C4-2B (cell line): Measurements from ENCODE around the gene HOXC11.

ENCODE experiments used
- ZFX ChIP-seq: fragments of 450-650 bp; IDR thresholded peaks from 2 replicates; pipeline ENCODE4 v1.6.1; 2017
- TF ChIP-seq, protein P1 (sequence below): fragments of 450-650 bp; conservative IDR thresholded peaks from 2 replicates; pipeline ENCODE4 v1.5.1; 2017; ENCODE audit warnings: mild to moderate bottlenecking

DNA sequence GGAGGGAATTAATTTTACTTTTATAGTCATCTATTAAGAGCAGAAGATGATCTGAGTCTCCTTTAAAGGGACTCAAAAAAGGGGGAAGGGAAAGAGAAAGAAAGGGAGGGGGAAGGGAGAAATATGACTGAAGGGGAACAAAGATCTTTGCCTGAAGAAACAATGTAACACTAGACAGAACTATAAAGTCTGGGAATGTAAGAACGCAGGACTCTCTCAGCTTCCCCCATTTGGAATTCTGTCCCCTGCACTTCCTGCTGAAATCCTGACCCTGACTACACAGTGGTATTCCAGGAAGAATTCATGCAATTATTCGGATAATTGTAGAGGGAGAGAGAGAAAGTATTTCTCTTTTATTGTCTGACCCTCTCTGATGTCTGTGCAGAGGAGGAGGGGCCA, 8.6 kb upstream of the HOXC11 start:
- TF ChIP-seq, protein P1, sequence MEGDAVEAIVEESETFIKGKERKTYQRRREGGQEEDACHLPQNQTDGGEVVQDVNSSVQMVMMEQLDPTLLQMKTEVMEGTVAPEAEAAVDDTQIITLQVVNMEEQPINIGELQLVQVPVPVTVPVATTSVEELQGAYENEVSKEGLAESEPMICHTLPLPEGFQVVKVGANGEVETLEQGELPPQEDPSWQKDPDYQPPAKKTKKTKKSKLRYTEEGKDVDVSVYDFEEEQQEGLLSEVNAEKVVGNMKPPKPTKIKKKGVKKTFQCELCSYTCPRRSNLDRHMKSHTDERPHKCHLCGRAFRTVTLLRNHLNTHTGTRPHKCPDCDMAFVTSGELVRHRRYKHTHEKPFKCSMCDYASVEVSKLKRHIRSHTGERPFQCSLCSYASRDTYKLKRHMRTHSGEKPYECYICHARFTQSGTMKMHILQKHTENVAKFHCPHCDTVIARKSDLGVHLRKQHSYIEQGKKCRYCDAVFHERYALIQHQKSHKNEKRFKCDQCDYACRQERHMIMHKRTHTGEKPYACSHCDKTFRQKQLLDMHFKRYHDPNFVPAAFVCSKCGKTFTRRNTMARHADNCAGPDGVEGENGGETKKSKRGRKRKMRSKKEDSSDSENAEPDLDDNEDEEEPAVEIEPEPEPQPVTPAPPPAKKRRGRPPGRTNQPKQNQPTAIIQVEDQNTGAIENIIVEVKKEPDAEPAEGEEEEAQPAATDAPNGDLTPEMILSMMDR, result no peak
- no peak for TF ChIP-seq ZFX
